ENCODE data around the gene MCTP1. TPM values are rescaled to one million over a fixed set of nuclear protein-coding genes. Genes with fewer than 3 reads are reported as not detected.

The MCTP1 gene
- total RNA-seq, 1 donor from 2014 or later, result not detected

DNA sequence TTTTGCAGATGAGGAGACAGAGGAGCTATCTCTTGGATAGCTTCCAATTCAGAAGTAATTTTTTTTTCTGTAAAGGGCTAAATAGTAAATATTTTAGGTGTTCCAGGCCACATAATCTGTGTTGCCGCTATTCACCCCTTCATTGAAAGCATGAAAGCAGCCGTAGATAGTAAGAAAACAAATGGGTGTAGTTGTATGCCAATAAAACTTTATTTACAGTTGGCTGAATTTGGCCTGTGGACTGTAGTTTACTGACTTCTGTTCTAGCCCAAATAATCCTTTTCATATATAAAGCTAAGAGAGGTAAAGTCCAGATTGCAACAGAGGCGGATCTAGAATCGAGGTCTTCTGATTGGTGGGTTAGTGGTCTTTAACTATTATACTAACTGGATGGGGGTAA is 537.5 kb downstream of the MCTP1 start:
- Mint-ChIP-seq H3K9me3 (no peaks in the 10 kb centered on the region), H3K36me3 (ENCODE audit: low read depth) (no peaks in the 10 kb centered on the region), H3K27me3 (ENCODE audit: insufficient read depth) (peaks cover 4% of the 10 kb centered on the region), H3K27ac (no peak overlapping the region), H3K4me1 (ENCODE audit: low read depth) (peaks cover 8% of the 10 kb centered on the region), H3K4me3 (no peak overlapping the region)
- intact Hi-C loops (cut with micrococcal nuclease), result no loop called here
- DNase-seq (ENCODE audit: low spot score), result no peak

DNA sequence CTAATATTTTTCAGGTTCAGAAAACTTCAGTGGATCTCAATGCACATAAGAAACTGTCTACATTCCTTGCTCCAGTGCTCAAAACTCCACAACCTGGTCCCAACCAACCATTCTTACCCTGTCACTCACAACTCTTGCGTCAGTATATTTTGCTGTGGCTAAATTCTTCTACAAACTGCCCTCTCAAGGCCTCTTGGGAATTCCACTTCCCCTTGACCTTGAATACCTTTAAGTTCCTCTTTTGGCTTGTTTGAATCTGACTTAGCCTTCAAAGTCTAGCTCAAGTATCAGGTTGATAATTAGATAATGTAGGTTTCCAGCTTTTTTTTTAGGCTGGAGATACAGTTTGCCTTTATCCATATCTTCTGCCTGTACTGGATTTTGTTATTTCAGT is 538.2 kb downstream of the MCTP1 start:
- H3K4me1 Mint-ChIP-seq (ENCODE audit: low read depth), result peaks cover 8% of the 10 kb centered on the region
- no peaks in the 10 kb centered on the region for H3K36me3 Mint-ChIP-seq (ENCODE audit: low read depth)
- H3K4me3 Mint-ChIP-seq, result no peak overlapping the region
- H3K9me3 Mint-ChIP-seq, result no peaks in the 10 kb centered on the region
- DNase-seq (ENCODE audit: low spot score), result no peak
- intact Hi-C loops (cut with micrococcal nuclease), result no loop called here
- H3K27ac Mint-ChIP-seq, result no peak overlapping the region
- H3K27me3 Mint-ChIP-seq (ENCODE audit: insufficient read depth), result peaks cover 4% of the 10 kb centered on the region

DNA sequence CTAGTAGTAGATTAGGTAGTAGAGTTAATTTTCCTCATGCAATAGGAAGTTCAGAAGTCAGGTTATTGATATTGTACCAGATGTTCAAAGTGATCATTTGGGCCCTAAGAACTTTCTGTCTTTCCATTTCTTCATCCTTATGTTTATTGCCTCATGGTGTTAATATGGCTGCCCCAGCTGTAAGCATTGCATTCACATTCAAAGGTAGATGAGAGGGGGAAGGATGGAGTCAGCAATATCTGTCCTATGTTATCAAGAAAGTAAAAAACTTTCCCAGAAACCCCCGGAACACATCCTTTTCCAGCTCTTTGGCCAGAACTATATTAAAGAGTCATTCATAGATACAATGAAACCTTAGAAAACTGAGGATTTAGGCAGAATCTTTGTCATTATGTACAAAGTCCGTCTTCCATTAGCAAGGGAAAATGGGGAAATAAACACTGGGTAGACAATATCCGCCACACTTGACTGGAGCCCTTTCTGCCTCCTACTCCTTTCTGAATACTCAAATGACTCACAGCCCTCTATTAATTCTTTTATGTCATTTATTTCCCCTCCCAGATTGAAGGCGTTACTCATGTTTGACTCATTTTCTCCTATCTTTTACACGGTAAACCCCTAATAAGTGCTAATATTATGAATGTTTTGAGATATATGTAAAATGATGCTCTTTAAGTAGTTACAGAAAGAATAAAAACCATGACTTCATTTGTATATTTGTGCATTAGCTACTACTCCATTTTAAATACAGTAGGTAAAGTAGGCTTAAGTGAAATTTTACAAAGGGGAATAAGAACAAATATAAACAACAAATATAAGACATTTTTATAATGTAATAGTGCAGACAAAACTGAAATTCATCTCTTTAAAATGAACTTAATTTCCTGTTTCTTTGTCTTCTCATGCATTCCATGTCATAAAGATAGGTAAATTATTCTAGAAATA is 538.8 kb downstream of the MCTP1 start:
- intact Hi-C loops (cut with micrococcal nuclease), result no loop called here
- peaks cover 8% of the 10 kb centered on the region for H3K4me1 Mint-ChIP-seq (ENCODE audit: low read depth)
- no peak overlapping the region for H3K4me3 Mint-ChIP-seq
- DNase-seq (ENCODE audit: low spot score), result no peak
- no peaks in the 10 kb centered on the region for H3K9me3 Mint-ChIP-seq
- H3K27me3 Mint-ChIP-seq (ENCODE audit: insufficient read depth), result peaks cover 2% of the 10 kb centered on the region
- no peaks in the 10 kb centered on the region for H3K36me3 Mint-ChIP-seq (ENCODE audit: low read depth)
- no peak overlapping the region for H3K27ac Mint-ChIP-seq

DNA sequence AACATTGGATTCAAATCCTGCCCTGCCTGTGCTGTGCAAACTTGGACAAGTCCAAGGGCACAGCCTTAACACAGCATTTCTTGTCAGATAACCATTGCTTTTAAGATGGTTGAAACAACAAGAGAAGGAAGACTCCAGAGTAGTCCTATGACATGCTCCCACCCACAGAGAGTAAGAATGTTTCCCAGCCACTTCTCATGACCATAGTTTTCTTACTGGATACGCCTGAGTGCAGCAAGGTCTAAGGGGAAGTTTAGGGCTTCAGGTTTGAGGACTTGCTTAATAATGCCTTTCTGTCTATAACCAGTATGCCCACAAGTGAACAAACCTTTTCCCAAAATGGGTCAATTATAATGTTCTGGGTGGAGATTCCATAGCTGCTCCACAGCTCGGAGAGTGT is 540.0 kb downstream of the MCTP1 start:
- Mint-ChIP-seq H3K27ac (no peak overlapping the region), H3K4me1 (ENCODE audit: low read depth) (peaks cover 8% of the 10 kb centered on the region), H3K27me3 (ENCODE audit: insufficient read depth) (peaks cover 2% of the 10 kb centered on the region), H3K36me3 (ENCODE audit: low read depth) (no peaks in the 10 kb centered on the region), H3K4me3 (no peak overlapping the region), H3K9me3 (no peaks in the 10 kb centered on the region)
- DNase-seq (ENCODE audit: low spot score), result no peak
- intact Hi-C loops (cut with micrococcal nuclease), result no loop called here

DNA sequence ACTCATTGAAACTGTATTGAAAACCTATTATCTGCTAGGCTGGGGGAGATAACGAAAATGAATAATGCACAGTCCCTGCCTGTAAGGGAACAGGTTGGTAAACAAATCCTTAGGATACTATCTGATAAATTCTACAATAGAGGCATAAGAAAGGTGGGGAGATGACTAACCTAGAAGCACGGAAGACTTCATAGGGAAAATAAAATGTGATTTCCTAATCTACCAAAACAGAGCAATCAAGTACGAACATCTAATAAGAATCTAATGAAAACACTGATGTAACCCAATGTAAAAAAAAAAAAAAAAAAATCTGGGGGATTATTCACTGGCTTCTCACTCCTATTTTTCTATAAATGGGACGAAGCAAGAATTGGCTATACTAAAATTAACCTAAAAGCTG is 542.0 kb downstream of the MCTP1 start:
- no peaks in the 10 kb centered on the region for H3K36me3 Mint-ChIP-seq (ENCODE audit: low read depth)
- peaks cover 2% of the 10 kb centered on the region for H3K27me3 Mint-ChIP-seq (ENCODE audit: insufficient read depth)
- H3K4me3 Mint-ChIP-seq, result no peak overlapping the region
- H3K4me1 Mint-ChIP-seq (ENCODE audit: low read depth), result peaks cover 8% of the 10 kb centered on the region
- H3K27ac Mint-ChIP-seq, result no peak overlapping the region
- intact Hi-C loops (cut with micrococcal nuclease), result no loop called here
- no peaks in the 10 kb centered on the region for H3K9me3 Mint-ChIP-seq
- DNase-seq (ENCODE audit: low spot score), result no peak

DNA sequence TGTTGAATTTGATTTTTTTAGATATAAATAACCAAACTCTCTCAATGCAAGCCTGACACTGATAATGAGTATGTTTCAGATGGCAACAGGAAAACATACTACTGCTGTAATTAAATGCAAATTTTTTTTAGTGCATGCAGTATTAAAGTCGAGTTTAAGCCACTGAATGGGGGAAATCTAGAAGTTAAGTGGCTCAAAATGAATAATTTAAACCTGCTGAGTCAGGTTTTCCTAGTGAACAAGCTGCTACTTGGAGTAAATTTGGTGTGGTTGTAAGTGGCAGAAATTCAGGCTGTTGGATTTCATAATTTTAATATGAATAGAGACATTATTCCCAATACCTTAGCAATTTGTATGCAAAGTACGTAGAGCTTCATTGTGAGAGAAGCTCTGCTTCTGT is 544.6 kb downstream of the MCTP1 start:
- intact Hi-C loops (cut with micrococcal nuclease), result no loop called here
- Mint-ChIP-seq H3K4me3 (no peak overlapping the region), H3K36me3 (ENCODE audit: low read depth) (no peaks in the 10 kb centered on the region), H3K27ac (no peak overlapping the region), H3K27me3 (ENCODE audit: insufficient read depth) (peaks cover 2% of the 10 kb centered on the region), H3K9me3 (no peaks in the 10 kb centered on the region), H3K4me1 (ENCODE audit: low read depth) (no peaks in the 10 kb centered on the region)
- DNase-seq (ENCODE audit: low spot score), result no peak

DNA sequence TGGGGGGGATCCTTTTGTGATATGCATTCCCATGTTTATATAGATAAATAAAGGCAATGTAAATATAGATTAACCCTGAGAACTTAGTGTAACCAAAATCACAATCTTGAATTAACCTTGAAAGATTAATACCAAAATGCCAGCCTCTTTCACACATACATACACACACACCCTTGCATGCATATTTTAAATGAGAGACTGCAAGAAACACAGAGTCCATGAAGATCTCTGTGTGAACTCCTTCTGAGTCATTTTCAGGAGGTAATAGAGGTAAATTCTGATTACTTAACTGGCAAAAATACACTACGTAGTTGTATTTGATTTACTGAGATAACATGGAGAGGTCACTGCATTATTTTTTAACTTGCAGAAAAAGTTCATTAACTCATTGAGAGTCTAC is 548.4 kb downstream of the MCTP1 start:
- Mint-ChIP-seq H3K27me3 (ENCODE audit: insufficient read depth) (no peaks in the 10 kb centered on the region), H3K4me3 (no peak overlapping the region), H3K4me1 (ENCODE audit: low read depth) (no peaks in the 10 kb centered on the region), H3K36me3 (ENCODE audit: low read depth) (no peaks in the 10 kb centered on the region), H3K9me3 (no peaks in the 10 kb centered on the region), H3K27ac (no peak overlapping the region)
- intact Hi-C loops (cut with micrococcal nuclease), result loop anchor here (2.0 to 5.0 kb wide), 2 partner anchors 36 to 839 kb away; no protein-coding TSS in a partner anchor
- DNase-seq (ENCODE audit: low spot score), result no peak

DNA sequence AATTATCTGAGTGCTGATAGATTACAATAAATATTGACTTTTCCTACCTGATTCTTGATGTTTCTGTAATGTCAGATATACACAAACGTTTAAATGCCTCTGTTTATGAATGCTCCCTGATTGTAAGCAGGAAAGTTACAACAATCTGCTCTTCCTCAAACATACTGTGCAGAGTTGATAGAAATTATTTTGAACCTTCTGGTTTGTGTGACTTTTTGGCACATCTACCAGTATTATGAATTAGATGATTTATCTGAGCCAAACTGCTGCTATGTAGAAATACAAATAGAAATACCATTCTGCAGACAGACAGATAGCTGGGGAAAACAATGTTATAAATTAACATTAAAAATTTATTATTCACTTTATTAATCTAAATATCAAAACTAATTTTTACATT is 553.4 kb downstream of the MCTP1 start:
- Mint-ChIP-seq H3K36me3 (ENCODE audit: low read depth) (no peaks in the 10 kb centered on the region), H3K9me3 (no peaks in the 10 kb centered on the region), H3K4me3 (no peak overlapping the region), H3K27ac (no peak overlapping the region), H3K27me3 (ENCODE audit: insufficient read depth) (no peaks in the 10 kb centered on the region), H3K4me1 (ENCODE audit: low read depth) (peaks cover 8% of the 10 kb centered on the region)
- intact Hi-C loops (cut with micrococcal nuclease), result no loop called here
- DNase-seq (ENCODE audit: low spot score), result no peak

DNA sequence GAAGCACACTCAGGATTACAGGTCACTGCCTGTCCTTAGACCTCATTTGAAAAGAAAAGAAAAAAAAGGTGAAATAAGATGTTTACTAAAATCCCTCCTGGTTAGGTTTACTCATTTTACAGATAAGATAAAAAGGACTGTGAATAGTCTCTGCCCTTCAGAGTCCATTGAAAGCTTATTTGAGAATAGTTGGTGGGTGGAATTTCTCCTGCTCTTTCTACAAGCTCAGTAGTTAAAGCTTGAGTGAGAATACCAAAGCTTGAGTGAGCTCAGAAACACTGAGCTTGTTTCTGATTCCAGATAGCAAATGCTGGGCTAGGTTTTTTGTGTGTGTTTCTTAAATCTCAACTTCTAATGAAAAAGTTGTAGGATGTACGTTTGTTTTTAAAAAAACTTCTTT is 559.8 kb downstream of the MCTP1 start:
- Mint-ChIP-seq H3K36me3 (ENCODE audit: low read depth) (no peaks in the 10 kb centered on the region), H3K4me1 (ENCODE audit: low read depth) (no peaks in the 10 kb centered on the region), H3K9me3 (no peaks in the 10 kb centered on the region), H3K4me3 (no peak overlapping the region), H3K27ac (no peak overlapping the region), H3K27me3 (ENCODE audit: insufficient read depth) (peaks cover 22% of the 10 kb centered on the region)
- intact Hi-C loops (cut with micrococcal nuclease), result no loop called here
- no peak for DNase-seq (ENCODE audit: low spot score)

DNA sequence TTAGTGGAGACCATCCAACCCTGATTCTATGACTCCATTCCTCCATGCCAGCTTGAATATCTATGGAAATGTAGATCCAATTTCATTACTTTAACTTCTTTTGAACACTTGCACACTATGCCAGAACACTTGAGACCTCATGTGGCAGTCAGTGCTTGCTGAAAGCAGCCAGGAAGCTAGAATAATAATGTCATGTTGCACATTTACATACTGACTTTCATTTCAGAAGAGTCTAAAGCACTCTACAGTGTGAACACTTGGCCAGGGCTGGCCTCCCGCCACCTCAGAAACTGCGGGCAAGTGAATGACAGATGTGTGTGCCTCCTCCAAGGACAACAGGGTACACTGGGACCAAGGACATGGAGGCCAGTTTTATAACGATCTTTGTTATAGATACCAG is 569.1 kb downstream of the MCTP1 start:
- H3K9me3 Mint-ChIP-seq, result no peaks in the 10 kb centered on the region
- H3K4me1 Mint-ChIP-seq (ENCODE audit: low read depth), result no peaks in the 10 kb centered on the region
- no peak overlapping the region for H3K4me3 Mint-ChIP-seq
- peaks cover 3% of the 10 kb centered on the region for H3K27me3 Mint-ChIP-seq (ENCODE audit: insufficient read depth)
- no peak overlapping the region for H3K27ac Mint-ChIP-seq
- H3K36me3 Mint-ChIP-seq (ENCODE audit: low read depth), result peaks cover 22% of the 10 kb centered on the region
- intact Hi-C loops (cut with micrococcal nuclease), result no loop called here
- DNase-seq (ENCODE audit: low spot score), result no peak

DNA sequence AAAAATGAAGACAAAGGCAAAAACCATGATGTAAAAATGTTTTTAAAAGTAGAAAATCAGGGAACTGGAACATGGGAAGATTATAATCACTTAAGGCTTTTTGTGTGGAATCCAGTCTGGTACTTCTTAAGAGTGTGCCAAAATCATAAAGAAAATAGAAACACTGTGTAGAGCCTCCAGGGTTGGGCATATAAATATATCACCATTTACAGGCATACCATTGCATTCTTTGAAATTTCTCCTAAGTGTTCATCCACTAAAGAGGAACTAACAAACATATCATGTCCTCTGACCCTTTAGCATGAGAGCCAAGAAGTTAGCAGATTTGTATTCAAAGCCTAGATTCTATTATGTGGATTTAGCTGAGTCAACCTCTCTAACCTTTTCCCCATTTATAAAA is 573.1 kb downstream of the MCTP1 start:
- no peaks in the 10 kb centered on the region for H3K4me1 Mint-ChIP-seq (ENCODE audit: low read depth)
- no peaks in the 10 kb centered on the region for H3K27me3 Mint-ChIP-seq (ENCODE audit: insufficient read depth)
- peaks cover 30% of the 10 kb centered on the region for H3K36me3 Mint-ChIP-seq (ENCODE audit: low read depth)
- no peak for DNase-seq (ENCODE audit: low spot score)
- intact Hi-C loops (cut with micrococcal nuclease), result no loop called here
- no peak overlapping the region for H3K4me3 Mint-ChIP-seq
- H3K9me3 Mint-ChIP-seq, result no peaks in the 10 kb centered on the region
- no peak overlapping the region for H3K27ac Mint-ChIP-seq

DNA sequence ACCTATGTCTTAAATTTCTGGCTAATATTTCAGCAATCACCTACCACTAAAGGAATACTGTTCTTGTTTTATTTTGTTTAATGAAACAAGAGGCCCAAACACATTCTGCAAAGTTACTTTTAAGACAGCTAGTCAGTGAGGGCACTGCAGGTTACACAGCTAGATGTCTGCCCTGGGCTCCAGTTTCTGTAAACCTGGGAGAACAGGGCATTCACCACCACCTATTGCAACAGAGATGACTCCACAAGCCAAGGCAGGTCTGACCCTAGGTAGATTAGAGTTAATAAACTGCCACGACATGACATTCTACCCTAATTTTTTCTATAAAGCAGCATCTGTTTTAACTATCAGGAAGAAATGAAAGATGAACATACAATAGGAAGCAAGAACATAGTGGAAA is 575.6 kb downstream of the MCTP1 start:
- no peaks in the 10 kb centered on the region for H3K9me3 Mint-ChIP-seq
- no peak overlapping the region for H3K4me3 Mint-ChIP-seq
- no peaks in the 10 kb centered on the region for H3K27me3 Mint-ChIP-seq (ENCODE audit: insufficient read depth)
- H3K36me3 Mint-ChIP-seq (ENCODE audit: low read depth), result peaks cover 25% of the 10 kb centered on the region
- no peak for DNase-seq (ENCODE audit: low spot score)
- no peak overlapping the region for H3K27ac Mint-ChIP-seq
- no peaks in the 10 kb centered on the region for H3K4me1 Mint-ChIP-seq (ENCODE audit: low read depth)
- intact Hi-C loops (cut with micrococcal nuclease), result no loop called here

DNA sequence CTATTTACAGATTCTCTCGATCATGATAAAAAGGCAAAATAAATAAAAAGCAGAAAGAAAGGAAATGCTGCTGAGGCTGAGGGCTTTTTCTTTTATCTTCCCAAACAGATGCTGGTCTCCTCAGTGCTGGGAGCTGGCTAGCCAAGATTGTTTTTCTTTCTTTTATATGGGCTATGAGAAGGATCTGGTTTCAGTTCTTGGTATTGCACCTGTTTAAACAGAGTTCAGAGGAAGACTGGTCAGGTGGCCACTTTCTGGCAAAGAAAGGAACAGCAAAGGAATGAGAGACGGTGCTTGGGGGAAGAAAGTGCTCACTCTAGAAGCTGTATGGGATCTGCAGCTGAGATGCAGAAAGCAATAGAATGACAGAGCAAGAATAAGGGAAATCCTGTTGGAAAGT is 577.5 kb downstream of the MCTP1 start:
- peaks cover 8% of the 10 kb centered on the region for H3K4me1 Mint-ChIP-seq (ENCODE audit: low read depth)

DNA sequence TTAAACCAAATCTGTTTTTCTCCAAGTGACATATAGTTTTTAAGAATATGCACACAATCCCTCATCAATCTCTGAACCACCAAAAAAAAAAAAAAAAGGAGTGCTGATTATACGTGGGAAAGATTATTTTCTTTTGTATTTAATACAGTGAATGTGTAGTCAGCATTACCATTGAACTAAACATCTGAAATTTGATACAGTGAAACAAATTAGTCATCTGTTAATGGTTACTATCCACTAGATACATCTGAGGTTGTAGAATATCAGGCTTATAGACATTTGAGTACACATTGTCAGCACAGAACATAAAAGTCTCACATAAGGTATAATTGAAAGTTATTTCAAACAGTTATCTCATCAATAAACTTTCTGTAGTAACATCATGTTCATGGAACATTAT is 579.5 kb downstream of the MCTP1 start:
- intact Hi-C loops (cut with micrococcal nuclease), result no loop called here
- Mint-ChIP-seq H3K36me3 (ENCODE audit: low read depth) (peaks cover 13% of the 10 kb centered on the region), H3K4me3 (no peak overlapping the region), H3K27me3 (ENCODE audit: insufficient read depth) (no peaks in the 10 kb centered on the region), H3K9me3 (no peaks in the 10 kb centered on the region), H3K4me1 (ENCODE audit: low read depth) (peaks cover 12% of the 10 kb centered on the region), H3K27ac (no peak overlapping the region)
- DNase-seq (ENCODE audit: low spot score), result no peak

More for the DNA sequence above, 577.5 kb downstream of the MCTP1 start:
- intact Hi-C loops (cut with micrococcal nuclease), result no loop called here
- Mint-ChIP-seq H3K4me3 (no peak overlapping the region), H3K27me3 (ENCODE audit: insufficient read depth) (no peaks in the 10 kb centered on the region), H3K27ac (no peak overlapping the region), H3K36me3 (ENCODE audit: low read depth) (peaks cover 16% of the 10 kb centered on the region), H3K9me3 (no peaks in the 10 kb centered on the region)
- DNase-seq (ENCODE audit: low spot score), result no peak

Data from activated T-helper 1 cell treated with anti-CD3 and anti-CD28 coated beads, Interleukin-12 subunit alpha, Interleukin-12 subunit beta, Interleukin-2, Interleukin-4 antibody, amounts not matched to agents 30 ng/mL and 10 ng/mL and 1 ng/mL, durations not matched to agents 14 hours and 24 hours and 36 hours (primary cell).